ENCODE data around the gene UBAC2.
A peak's percentile ranks its signal among the peaks of the same experiment; 100 is the strongest.
"Not testable (repeated sequence)": the region's sequence is repeated elsewhere in the genome, so short reads cannot be mapped to it uniquely, and the experiment has no call there.

Gene UBAC2

DNA sequence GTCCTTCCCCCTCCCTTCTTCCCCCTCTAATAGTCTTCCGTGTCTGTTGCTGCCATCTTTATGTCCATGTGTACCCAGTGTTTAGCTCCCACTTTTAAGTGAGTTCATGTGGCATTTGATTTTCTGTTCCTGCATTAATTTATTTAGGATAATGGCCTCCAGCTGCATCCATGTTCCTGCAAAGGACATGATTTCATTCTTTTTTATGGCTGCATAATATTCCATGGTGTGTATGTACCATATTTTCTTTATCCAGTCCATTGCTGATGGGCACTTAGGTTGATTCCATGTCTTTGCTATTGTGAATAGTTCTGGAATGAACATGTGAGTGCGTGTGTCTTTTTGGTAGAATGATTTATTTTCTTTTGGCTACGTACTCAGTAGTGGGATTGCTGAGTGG, 48.5 kb downstream of the UBAC2 start:
- DNase-seq (ENCODE audit: low spot score): not testable (repeated sequence)

DNA sequence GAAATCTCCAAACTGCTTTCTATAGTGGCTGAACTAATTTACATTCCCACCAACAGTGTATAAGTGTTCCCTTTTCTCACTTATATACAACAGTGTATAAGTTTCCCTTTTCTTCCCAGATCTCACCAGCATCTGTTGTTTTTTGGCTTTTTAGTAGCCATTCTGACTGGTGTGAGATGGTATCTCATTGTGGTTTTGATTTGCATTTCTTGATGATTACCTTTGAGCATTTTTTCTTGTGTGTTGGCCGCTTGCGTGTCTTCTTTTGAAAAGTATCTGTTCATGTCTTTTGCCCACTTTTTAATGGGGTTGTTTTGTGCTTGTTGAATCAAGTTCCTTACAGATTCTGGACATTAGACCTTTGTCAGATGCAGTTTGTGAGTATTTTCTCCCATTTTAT, 49.0 kb downstream of the UBAC2 start:
- DNase-seq (ENCODE audit: low spot score): not testable (repeated sequence)

DNA sequence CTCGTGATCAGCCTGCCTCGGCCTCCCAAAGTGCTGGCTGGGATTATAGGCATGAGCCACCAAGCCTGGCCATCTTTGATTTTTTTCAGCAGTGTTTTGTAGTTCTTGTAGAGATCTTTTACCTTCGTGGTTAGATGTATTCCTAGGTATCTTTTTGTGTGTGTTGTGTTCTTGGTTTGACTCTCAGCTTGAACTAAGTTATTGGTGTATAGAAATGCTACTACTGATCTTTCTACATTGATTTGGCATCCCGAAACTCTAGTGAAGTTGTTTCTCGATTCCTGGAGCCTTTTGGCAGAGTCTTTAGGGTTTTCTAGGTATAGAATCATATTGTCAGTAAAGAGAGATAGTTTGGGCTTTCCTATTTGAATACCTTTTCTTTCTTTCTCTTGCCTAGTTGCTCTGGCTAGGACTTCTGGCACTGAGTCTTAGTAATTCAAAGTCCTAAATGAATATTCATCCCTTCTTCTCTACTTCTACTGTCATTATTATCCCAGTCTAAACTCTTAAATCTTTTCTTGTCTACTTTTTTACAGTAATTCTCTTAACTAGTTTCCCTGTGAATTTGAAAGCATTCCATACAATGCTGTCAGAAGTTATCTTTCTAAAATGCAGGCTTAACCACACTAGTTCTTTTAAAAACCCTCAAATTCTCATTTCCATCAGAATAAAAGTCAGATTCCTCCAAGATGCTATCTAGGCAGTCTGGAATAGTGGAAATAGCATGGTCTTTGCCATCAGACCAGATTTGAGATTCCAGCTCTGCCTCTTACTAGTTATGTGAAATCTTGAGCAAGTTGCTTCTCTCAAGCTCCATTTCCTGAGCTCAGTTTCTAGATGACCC, 50.5 kb downstream of the UBAC2 start:
- no peak for DNase-seq (ENCODE audit: low spot score)

DNA sequence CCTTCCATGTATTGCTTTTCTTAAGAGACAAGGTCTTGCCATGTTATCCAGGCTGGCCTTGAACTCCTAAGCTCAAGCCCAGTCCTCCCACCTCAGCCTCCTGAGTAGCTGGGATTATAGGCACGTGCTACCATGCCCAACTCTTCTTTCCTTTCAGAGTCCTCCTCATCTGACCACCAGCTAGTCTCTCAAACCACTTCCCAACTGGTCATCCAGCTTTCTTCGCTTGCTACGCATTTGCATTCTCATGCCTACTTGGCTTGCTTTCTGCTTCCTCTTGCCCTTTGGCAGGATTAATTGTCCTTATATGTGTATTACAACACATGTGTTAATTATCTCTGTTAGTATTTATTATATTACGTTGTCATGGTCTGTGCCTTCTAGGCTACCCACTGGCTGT, 51.3 kb downstream of the UBAC2 start:
- no peak for DNase-seq (ENCODE audit: low spot score)

DNA sequence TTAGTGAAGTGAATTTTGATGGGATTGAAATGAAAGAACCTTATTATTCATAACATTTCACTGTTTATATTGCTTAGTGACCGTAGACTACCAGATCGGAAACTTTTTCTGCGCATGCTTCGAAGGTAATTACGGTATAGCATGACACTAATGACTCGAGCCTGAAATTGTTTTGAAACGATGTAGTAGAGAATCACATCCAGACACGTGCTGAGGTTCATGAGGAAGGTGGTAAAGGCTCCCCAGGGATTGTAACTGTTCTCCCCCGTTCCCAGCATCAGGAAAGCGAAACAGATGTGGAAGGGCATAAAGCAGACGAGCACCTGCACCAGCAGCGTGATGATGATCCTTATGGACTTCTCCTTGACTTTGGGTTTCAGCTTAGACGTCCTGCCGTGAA, 54.2 kb downstream of the UBAC2 start:
- no peak for DNase-seq (ENCODE audit: low spot score)

DNA sequence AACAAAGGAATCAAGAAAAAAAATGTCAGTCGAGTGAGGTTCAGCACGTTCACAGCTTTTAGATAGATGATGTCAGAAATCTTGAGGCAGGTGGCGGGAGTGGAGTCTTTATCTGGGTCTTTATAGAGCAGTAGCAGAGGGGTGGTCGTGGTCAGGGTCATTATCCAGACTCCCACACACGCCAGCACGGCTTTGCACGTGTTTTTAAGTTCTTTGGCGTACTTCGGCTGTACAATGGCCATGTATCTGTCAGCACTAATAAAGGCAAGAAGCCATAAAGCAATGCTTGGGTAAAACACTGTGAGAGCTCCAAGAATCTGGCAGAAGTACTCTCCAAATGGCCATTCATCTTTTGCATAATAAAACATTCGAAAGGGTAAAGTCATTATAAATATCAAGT, 54.6 kb downstream of the UBAC2 start:
- DNase-seq (ENCODE audit: low spot score): no peak

DNA sequence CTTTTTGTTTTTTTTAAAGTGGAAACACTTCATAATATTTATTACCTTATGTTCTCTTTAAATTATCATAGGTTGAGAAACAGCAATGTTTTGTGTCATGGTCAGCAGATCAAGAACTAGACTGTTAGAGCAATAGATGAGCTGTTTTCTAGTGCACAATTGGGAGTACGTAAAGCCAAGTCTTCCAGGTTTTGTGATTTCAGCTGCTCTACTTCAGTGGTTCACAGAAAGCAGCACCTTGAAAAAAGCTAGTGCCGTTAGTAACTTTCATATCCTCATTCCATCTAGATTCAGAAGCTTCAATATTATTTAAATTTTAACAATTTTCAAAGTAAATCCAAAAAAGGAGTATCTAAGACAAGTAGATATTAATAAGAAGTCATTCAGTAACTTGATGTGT, 55.6 kb downstream of the UBAC2 start:
- no peak for DNase-seq (ENCODE audit: low spot score)

DNA sequence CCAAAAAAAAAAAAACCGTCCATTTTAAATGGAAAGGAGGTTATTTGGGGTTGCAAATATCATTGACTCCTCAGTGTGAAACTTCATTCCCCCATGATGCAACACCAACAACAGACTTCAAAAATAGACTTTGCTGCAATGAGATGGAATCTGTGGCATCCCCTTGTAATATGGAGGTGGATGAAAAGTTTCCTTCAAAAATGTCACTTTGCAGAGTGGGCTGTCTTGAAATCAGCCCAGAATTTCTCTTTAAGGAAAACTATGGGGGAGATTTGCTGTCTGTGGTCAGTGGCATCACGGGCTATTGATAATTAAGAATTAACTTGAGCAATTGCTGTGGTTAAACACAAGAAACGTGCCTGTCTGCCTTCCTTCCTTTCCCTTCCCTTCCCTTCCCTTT, 56.1 kb downstream of the UBAC2 start:
- DNase-seq (ENCODE audit: low spot score): no peak

DNA sequence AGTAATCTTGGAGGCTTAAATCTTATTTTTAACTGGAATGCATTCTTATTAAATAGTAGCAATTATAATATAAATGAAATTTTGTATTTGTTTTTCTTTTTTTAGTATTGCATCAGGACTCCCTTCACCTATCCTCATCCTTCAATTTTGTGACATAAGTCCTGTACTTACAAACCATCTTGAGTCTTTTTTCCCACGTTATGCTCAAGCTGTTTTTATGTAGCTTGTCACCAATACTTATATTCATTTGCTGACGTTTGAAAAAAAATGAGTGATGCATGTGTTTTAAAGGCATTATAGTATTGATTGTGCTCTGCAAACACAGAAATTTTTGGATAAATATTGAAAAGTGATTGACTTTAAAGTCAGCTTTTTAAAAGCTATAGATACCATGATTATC, 56.6 kb downstream of the UBAC2 start:
- DNase-seq (ENCODE audit: low spot score): no peak

DNA sequence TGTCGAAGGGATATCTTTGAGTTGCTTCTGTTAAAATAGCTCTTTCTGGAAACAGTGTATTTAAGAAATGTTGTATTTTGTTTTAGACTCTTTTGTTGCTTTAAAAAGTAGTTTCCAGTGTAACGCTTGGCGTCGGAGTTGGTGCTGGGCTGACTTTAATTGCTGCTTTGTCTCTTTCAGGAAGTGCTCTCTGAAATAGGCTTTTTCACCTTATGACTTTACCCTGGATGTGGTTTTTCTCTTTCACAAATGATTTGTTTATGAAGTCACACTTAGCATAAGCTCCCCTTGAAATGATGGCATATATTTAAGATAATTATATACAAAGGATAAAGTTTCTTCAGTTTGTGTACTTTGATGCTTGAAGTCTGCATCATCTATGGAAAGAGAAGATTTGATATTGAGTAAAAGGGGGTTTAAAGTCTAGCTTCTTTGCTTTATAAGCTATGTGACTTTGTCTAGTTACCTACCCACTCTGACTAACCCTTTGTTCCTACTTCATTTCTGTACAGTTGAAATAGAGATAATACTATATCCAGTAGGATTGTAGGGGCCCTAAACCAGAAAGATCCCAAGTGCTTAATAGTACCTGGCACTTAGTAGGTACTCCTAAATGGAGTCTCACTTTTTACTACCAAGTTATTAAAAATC, 57.7 kb downstream of the UBAC2 start, which contains the start of gene GPR18:
TSS of gene GPR18 (minus strand) at position 170 of the 651 bp plus-strand sequence. CDS start 2,507 bp downstream, outside the sequence.
- no peak for DNase-seq (ENCODE audit: low spot score)

DNA sequence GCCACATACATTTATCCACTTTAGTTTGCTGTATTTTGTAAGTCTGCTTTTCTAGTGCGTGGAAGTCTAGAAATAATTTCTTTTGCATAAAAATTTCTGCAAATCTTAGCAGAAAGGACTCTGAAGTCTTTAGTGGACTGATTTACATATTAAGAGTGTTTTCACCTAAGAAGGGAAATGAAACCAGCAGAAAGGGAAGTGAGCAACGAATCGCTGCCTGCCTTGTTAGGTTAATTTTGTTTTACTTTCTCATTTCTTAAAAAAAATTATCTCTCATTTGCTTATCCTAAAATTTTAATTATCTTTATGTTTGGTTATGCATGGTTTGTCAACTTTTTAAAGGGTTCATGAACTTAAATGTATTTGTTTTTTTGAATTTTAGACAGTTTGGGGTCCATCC, 58.3 kb downstream of the UBAC2 start:
- DNase-seq (ENCODE audit: low spot score): no peak

DNA sequence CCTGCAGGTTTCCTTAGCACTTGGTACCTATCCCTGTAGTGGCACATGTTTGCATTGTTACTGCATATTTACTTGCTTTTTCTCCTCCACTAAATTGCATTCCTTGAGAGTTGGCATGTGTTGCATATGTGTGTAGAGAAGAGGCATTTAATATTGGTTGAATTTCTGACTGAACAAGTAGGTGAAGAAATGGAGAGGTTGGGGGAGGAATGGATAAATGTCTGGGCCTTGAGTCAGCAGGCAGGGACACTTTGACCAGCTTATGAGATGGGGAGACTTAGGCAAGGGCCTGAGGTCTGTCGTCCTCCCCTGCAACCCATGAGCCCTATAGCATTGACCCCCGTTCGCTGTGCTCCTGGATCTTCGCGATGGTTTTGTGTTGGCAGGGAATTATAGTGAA, 59.6 kb downstream of the UBAC2 start:
- no peak for DNase-seq (ENCODE audit: low spot score)

DNA sequence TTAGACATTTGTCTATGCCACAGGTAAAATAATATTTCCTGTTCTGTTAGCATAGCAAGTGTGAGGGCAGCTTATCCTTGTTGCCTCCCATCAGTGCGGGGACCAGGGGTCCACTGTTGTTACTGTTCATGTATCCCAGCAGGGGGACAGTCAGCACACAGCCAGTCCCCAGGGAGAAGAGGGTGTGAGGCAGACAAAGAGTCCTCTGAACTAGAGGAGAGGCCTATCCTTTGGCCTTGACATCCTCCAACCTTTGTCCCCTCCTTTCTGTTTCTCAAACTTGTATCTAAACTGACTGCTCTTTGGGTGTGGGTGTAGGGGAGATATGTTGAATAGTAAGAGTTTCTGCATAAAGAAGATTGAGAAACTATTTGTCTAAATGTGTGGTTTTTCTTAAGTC, 60.4 kb downstream of the UBAC2 start:
- DNase-seq (ENCODE audit: low spot score): no peak

DNA sequence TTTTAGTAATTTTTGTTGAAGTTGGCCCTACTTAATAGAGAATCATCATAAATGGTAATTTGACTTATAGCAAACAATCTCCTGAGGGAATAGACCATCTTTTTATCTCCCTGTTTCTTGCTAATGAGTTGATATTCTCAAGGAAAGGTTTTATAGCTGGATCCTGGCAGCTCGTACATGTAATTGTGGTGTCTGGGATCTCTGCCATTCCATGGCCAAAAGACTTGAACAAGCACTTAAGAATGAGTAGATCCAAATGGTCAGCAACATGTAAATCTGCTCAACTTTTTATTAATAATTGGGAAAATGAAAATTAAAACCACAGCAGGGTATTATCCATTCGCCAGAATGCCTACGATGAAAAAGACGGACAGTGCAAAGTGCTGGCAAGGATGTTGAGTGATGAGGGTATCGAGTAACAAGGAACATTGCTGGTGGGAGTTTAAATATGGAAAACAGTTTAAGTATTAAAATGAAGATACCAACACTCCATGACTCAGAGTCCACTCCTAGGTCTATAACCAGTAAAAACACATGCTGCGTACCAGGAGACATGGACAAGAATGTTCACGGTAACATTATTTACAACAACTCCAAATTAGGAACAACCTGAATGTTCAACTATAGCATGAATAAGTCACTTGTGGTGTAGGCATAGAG, 62.6 kb downstream of the UBAC2 start:
- no peak for DNase-seq (ENCODE audit: low spot score)

DNA sequence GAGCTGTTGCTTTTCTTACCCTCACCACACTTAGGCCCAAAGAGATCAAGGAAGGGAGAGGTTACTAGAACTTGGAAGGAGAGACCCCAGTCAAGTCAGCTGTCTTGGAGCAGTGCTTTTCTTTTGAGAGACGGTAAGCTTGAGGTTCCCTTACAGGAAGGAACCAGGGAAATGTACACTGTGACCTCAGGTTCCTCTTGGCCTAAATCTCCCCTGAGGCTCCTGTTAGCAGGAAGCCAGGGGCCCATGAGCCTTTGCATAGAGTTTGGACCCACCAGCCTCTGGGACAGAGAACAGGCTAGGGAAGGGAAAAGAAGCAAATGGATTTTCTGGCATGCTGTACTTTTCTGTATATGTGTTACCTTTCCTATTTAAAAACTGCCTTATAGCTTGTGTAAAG, 63.4 kb downstream of the UBAC2 start:
- no peak for DNase-seq (ENCODE audit: low spot score)

DNA sequence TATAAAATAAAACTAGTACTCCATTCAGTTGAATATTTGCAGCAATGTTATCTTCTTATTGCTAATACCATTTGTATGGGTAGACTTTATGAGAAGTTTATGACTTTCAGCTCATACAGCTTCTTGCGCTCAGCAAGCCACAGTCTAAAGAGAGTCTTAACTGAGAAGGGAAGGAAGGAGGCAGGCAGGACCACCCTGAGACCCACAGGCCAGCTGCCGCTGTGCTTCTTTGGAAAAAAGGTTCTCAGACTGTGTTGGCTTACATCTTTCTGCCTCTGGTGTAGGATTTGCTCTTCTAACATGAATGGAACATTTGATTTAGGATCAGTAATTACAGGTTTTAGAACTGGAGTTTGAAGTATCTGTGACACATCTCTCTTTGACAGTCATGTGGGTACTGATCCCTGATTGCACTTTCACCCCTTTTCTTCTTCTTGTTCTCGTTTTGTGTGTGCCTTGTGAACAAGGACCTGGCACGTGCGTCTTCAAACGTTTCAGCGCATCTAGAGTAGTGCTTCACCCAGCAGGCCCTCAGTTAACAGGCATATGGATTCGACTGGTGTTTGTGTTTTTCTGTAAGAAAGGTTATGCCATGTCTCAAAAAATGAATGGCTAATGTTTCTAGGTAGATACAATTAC, 64.6 kb downstream of the UBAC2 start:
- DNase-seq (ENCODE audit: low spot score): no peak

DNA sequence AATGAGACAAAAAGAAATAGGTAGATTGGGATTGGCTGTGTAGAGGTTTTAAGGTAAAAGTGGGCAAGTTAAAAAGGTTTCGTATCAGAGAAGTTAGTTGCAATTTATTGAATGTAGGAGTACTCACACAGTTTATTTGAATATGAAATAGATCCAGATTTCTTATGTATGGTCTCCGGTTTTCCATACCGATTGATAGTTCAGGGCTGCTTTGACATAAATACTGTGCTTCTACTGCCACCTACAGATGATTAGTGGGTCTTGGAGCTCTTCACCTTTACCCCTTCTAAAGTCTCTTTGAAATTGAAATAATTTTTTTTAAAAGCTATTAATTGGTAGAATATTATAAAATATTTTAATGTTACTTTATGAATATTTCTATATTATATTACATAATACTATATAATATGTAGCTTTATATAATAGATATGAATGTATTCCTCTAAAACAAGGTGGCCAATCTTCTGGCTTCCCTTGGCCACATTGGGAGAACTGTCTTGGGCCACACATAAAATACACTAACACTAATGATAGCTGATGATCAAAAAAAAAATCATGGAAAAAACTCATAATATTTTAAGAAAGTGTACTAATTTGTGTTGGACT, 65.3 kb downstream of the UBAC2 start:
- peak; percentile 51 for DNase-seq (ENCODE audit: low spot score)

DNA sequence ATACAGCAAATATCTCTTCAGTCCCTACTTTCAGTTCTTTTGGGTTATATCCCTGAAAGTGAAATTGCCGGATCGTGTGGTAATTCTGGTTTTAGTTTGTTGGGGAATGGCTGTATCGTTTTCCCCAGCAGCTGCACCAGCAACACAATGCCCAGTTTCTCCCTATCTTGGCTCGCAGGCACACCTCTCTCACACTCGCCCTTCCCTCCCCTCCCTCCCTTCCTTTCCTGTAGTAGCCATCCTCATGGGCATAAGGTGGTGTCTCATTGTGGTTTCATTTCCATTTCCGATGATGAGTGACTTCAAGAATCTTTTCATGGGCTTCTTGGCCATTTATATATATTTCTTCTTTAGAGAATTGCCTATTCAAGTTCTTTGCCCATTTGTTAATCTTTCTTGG, 66.2 kb downstream of the UBAC2 start:
- DNase-seq (ENCODE audit: low spot score): no peak

DNA sequence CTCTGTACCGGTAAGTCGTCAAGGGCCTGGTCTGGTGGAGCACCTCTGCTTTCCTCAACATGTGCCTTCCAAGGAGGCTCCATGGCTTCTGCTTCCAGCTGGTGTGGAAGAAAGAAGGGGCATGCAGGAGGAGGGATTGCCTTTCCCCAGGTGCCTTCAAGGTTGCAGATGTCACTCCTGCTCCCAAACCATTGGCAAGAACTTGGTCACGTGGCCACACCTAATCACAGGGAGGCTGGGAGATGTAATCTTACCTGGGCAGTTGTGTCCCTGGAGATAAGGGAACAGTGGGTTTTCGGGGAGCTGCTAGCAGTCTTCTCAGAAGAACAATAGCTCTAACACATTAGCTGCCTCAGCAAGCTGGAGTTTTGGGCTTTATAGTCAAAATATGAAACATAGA, 67.3 kb downstream of the UBAC2 start:
- no peak for DNase-seq (ENCODE audit: low spot score)

DNA sequence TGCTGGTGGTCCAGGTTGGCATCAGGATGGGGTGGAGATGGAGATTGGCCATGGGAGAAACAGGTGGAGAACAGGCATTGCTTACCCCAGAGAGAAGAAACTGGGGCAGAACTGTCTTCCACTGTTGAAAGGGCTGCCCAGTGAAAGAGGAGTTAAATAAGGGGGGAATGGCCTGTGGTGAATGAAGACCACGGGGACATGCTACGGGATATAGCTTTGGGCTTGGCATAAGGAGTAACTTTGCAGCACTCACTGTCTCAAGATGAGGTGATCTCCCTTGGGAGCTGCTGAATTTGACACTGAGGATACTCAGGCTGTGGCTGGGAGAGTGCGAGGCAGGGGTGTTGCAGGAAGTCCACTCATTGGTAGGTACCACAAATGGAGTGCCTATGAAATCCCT, 68.2 kb downstream of the UBAC2 start:
- no peak for DNase-seq (ENCODE audit: low spot score)

DNA sequence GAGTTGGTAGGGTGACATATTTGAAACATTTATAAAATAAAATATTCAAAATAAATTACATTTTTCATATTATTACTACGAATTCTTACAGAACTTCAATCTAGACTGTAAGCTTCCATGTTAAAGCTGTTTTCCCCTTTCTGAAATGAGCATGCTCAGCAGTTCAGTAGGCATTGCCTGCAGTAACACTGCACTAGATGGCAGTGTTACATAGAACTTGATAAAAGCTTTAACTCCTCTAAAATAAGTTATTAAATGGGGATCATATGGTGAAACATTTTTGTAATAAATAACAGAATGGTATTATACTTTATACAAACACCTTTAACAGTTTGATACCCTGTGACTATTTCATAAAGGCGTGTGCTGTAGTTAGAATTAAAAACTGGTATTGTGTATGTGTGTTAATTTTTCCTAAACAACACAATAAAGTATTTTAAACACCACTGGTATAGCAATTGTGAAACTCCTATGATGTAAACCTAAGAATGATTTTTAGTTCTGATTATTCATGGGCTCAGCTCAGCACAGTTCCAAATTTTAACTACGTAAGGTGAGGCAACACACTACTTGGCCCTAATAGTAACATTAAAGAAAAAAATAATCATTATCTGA, 69.1 kb downstream of the UBAC2 start:
- peak; percentile 44 for DNase-seq (ENCODE audit: low spot score)

DNA sequence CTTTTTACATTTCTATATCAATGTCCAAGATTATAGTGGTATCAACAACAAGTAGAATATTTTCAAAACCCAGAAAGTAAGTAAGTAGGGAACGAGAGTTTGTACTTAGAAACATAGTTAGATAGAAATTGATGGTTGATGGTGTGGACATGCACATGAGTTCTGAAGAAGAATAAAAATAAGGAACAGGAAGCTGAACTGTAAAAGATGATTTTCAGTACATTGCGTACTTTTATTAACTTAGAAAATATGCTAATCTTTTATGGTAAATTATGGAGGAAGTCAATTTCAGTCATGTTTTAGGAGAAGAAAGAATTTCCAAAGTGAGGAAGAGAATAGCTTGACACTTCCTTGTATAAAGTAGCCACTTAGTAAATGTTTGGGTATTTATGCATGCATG, 69.9 kb downstream of the UBAC2 start:
- DNase-seq (ENCODE audit: low spot score): no peak

All from D341Med (cell line).